ENCODE measurements around the gene LGSN. TPM values are rescaled to one million over a fixed set of nuclear protein-coding genes. Genes with fewer than 3 reads are reported as not detected.

The LGSN gene
- total RNA-seq, 1 donor from 2014 or later = 0.25 TPM

Other genes with a start within 250 kb of the LGSN start
- gene FKBP1C, start 108.5 kb downstream of the LGSN start, total RNA-seq = 0.32 and 0.58 TPM in 2 replicates

All from astrocyte (in vitro differentiated cells and primary cell).